ENCODE results near the gene ADCY5. TPM values are rescaled to one million over a fixed set of nuclear protein-coding genes. Genes with fewer than 3 reads are reported as not detected.

Gene ADCY5
- total RNA-seq, 4 donors from 2014 or later = 3.5 to 44.6 (median 14.5) TPM

- no peaks in the 10 kb centered on the region for H3K9me3 ChIP-seq
- H3K27ac ChIP-seq = peak overlapping the region in 2 of 4 donors; percentile 55 to 85
- no peaks in the 10 kb centered on the region for H3K36me3 ChIP-seq
- TF ChIP-seq CTCF (IDR thresholded peaks at IDR 0.05) = no peak
- no peak for TF ChIP-seq POLR2A (IDR thresholded peaks at IDR 0.05)
- no peaks in the 10 kb centered on the region for H3K27me3 ChIP-seq
- no peak overlapping the region for H3K4me3 ChIP-seq
- DNase-seq = no peak
- H3K4me1 ChIP-seq = peaks cover 0 to 45% (median 0%) of the 10 kb centered on the region in 4 donors
Observed at GRCh38 chr3:123410149-123410515, 38.8 kb downstream of the ADCY5 start.

- Histone ChIP-seq H3K27ac (peak overlapping the region in 2 of 4 donors; percentile 55 to 85), H3K9me3 (no peaks in the 10 kb centered on the region), H3K36me3 (no peaks in the 10 kb centered on the region), H3K27me3 (no peaks in the 10 kb centered on the region), H3K4me1 (peaks cover 0 to 45% (median 0%) of the 10 kb centered on the region in 4 donors), H3K4me3 (no peak overlapping the region)
- TF ChIP-seq POLR2A (IDR thresholded peaks at IDR 0.05) (no peak), CTCF (IDR thresholded peaks at IDR 0.05) (no peak)
- peak in 2 of 3 donors; percentile 60 to 64 for DNase-seq
Observed at GRCh38 chr3:123409443-123410148, 39.3 kb downstream of the ADCY5 start.

GRCh38 chr3:123406598-123406997 lies 42.3 kb downstream of the ADCY5 start:
- peak in 2 of 3 donors; percentile 45 to 59 for DNase-seq
- peaks cover 0 to 23% (median 0%) of the 10 kb centered on the region in 4 donors for H3K4me1 ChIP-seq
- H3K27ac ChIP-seq = peak overlapping the region in 2 of 4 donors; percentile 55 to 75
- no peak for TF ChIP-seq POLR2A (IDR thresholded peaks at IDR 0.05)
- TF ChIP-seq CTCF (IDR thresholded peaks at IDR 0.05) = no peak
- no peak overlapping the region for H3K4me3 ChIP-seq
- H3K27me3 ChIP-seq = no peaks in the 10 kb centered on the region
- H3K9me3 ChIP-seq = no peaks in the 10 kb centered on the region
- H3K36me3 ChIP-seq = no peaks in the 10 kb centered on the region

- peak overlapping the region in 3 of 4 donors; percentile 51 to 75 (median 55) for H3K27ac ChIP-seq
- TF ChIP-seq POLR2A (IDR thresholded peaks at IDR 0.05) (no peak), CTCF (IDR thresholded peaks at IDR 0.05) (no peak)
- peaks cover 0 to 17% (median 0%) of the 10 kb centered on the region in 4 donors for H3K4me1 ChIP-seq
- no peaks in the 10 kb centered on the region for H3K27me3 ChIP-seq
- H3K9me3 ChIP-seq = no peaks in the 10 kb centered on the region
- DNase-seq = peak in 1 of 3 donors; percentile 28
- H3K4me3 ChIP-seq = no peak overlapping the region
- H3K36me3 ChIP-seq = no peaks in the 10 kb centered on the region
Observed at GRCh38 chr3:123405936-123406510, 42.9 kb downstream of the ADCY5 start.

GRCh38 chr3:123405021-123405420 lies 43.9 kb downstream of the ADCY5 start:
- Histone ChIP-seq H3K36me3 (no peaks in the 10 kb centered on the region), H3K27ac (peak overlapping the region in 2 of 4 donors; percentile 10 to 75), H3K4me3 (no peak overlapping the region), H3K27me3 (no peaks in the 10 kb centered on the region), H3K4me1 (peaks cover 0 to 13% (median 0%) of the 10 kb centered on the region in 4 donors), H3K9me3 (no peaks in the 10 kb centered on the region)
- DNase-seq = no peak
- TF ChIP-seq CTCF (IDR thresholded peaks at IDR 0.05) (no peak), POLR2A (IDR thresholded peaks at IDR 0.05) (no peak)

Measured in Peyer's patch (tissue), 4 donors.